GM19463 (cell line): ENCODE results near the gene GABBR1.

Experiments used
- ATAC-seq: cut with Tn5 transposase; IDR thresholded peaks from one replicate; pipeline ENCODE4 v1.9.1; 2021; ENCODE audit warnings: mild to moderate bottlenecking, moderate library complexity; ENCODE audit not compliant: unreplicated experiment

GABBR1 gene

DNA sequence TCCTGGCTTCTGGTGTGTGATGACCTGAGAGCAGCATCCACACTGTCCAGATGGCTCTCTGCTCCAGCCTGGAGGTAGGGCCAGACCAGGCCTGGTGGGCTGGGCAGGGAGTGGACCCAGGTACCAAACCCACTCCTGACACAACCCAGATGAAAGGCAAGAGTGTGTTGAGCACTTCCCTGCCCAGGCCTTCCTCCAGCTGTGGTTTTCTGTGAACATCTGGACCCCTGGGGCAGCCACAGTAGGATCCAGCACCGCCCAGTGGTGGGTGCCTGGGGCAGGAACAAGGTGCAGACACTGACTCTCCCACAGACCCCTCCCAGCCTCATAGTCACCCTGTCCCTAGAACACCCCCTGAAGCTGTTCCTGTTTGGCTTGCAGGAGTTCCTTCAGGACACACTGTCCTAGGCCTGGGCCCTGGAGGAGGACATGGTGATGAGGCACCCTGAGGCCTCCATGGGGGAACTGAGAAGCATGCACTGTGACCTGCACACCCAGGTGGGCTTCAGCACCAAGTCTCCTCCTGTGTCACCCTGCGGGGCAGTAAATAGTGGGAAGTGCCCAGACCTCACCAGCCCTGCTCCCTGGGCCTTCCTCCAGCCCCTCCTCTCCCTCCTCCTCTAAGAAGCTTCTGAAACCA lies 102.2 kb downstream of the GABBR1 start:
- no peak for ATAC-seq

- ATAC-seq: no peak
These were observed 103.0 kb downstream of the GABBR1 start for GRCh38 chr6:29529956-29530355.

GRCh38 chr6:29528988-29529560 lies 103.9 kb downstream of the GABBR1 start:
- no peak for ATAC-seq

DNA sequence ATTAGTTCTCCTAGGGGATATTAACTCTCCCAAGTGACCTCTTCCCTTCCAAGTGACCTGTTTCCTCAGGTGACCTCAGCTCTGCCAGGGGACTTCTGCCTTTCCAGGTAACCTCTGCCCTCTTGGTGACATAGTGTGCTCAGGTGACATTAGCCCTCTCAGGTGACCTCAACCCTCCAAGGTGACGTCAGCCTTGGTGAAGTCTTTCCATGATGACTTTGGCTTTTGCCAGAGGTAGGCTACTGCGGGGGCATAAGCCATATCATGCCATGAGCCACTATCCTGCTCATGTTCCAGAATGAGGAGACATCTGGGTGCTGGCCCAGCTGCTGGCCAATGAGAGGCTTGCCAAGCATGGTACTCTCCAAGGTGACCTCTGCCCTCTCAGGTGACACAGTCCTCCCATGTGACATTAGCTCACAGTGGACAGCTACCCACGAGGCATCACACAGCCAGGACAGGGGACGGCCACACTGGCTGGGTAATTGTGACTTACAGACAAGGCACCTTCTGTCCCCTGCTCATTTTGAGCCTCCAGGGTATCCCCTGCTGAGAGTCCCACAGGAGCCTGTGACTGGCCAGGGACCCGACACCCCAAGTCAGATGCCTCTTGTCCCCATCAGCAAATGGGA lies 104.6 kb downstream of the GABBR1 start:
- no peak for ATAC-seq

DNA sequence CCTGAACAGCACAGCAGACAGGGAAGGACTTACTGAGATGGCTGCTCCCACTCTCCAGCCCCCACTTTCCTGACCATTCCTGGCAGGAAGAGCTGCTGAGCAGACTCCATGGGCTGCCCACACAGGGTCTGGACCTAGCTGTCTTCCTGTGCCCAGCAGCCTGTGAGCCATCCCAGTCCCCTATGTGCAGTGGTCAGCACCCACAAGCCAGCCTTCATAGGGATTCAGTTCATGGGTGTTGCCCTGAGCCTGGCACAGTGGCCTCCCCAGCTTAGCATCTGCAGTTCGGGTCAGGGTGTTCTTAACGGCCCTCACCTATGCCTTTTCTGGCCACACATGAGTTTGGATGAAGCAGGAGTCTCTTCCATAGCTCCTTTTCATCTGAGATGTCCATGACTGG lies 105.4 kb downstream of the GABBR1 start:
- ATAC-seq: no peak

- no peak for ATAC-seq
These were observed 105.9 kb downstream of the GABBR1 start for GRCh38 chr6:29527126-29527525.

GRCh38 chr6:29525311-29525639 lies 107.7 kb downstream of the GABBR1 start:
- ATAC-seq: no peak

DNA sequence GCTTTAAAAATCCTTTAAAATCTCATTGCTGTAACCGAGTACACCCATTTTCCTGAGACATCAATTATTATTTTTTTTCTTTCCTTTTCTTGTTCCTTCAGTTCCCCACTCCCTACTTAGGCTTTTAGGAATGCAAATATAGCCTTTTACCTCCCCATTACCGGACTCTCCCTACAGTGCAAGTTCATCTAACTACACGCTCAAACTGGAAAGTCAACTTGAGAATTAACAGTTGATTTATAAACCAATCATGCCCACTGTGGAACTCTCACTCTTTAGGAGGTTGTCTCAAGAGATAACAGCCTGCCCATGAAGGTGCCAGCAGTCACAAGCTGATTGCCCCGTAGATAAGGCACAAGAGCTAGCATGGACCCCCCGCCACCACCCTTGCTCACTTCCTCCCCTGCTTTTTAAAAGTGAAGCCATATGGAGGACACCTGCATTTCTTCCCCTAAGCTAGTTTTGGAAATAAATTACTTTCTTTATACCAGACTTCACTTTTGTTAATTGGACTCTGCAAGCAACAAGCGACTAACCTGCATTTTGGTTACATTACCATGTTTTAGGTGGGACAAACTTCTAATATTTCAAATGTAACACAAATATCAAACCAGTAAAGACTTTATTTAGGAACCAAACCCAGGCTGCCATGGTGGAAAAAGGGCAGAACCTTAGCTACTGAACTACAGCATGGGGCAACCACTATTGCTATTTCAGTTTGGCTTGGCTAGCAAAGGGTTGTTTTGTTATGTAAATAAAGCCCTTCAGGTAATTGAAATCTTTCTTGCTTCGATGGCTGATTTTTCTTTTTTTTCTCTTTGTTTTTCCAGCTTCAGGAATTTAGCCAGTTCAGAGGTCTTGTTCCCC lies 108.3 kb downstream of the GABBR1 start:
- ATAC-seq: no peak

DNA sequence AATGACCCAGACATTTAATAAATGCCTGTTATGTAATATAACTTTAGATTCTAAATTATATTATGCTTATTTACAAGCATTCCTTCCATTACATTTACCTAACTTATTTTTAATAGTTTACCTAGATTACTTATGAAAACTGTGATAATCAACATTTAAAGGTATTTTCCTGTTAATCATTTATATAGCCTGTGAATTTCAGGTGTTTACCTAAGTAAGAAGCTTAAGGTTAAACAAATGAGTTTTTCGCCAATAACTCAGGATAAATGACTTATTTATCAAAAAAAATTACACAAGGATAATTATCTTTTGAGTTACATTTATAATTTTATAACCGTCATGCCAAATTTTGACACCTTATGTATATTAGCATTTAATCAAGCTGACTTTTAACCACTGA lies 108.9 kb downstream of the GABBR1 start:
- ATAC-seq: no peak

DNA sequence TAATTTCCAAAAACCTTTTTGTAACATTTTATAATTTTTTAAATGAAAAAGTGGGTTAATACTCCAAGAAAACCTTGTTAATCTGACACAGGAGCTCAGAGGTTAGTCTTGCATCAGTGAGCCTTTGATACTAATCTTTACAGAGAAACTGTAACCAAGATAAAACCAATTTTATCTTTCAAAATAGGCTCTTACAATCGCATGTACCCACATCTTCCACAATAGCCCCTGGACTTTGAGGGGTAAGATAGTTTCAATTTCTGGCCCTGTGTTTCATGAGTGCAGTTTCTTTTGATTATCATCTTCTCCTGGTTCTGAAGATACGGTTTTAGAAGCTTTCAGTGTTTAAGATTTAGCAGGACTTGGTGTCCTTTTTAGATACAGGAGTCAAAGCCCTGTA lies 110.8 kb downstream of the GABBR1 start:
- ATAC-seq: no peak

- ATAC-seq: no peak
These were observed 111.8 kb downstream of the GABBR1 start for GRCh38 chr6:29521006-29521680.

GRCh38 chr6:29520232-29520631 lies 112.8 kb downstream of the GABBR1 start:
- no peak for ATAC-seq

GRCh38 chr6:29519291-29520010 lies 113.5 kb downstream of the GABBR1 start:
- ATAC-seq: no peak

DNA sequence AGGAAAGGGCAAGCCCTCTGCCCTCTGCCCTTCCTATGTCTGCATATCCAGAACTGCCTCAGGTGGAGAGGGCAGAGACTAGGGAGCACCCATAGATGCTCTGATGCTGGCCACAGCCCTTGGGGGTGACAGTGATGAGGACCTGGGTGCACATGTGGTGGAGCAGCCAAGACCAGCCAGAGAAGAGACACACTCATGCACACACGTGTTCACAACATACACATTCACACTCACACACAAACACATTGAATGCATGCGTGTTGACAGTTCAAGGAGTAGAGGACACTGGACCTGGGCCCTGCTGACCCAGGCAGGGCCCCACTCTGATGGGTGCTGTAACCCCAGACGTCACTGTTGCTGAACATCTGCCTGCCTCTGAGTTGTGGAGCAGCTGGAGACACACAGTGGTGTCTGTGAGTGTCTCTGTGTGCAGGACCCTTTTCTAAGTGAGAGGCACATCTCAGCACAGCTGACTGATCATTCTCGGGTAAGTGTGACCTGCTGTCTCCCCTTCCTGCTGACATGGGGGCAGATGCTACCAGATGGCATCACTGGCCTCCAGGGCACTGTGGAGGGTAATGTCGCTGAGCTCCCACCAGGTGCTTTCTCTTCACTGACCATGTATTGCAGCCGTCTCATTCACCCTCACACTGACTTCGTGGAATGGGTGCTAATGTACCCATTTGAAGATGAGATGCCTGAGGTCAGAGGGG lies 115.1 kb downstream of the GABBR1 start:
- no peak for ATAC-seq

DNA sequence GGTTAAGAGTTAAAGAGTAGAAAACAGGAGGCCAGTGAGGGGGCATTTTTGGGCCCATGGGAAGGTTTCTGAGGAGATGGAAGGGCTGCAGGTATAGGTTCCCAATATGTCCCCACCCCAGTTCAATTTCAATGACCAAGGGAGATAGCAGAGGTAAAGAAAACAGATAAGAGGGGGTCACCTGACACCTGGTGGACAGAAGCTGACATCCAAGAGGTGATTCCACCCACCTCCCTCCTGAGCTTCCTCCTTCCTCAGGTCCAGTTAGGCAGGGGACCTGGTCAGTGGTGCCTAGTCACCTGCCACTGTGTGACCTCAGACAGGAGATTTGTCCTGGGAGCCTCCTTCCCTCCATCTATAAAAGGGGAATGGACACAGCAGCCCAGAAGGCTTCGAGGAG lies 115.7 kb downstream of the GABBR1 start:
- ATAC-seq: no peak

DNA sequence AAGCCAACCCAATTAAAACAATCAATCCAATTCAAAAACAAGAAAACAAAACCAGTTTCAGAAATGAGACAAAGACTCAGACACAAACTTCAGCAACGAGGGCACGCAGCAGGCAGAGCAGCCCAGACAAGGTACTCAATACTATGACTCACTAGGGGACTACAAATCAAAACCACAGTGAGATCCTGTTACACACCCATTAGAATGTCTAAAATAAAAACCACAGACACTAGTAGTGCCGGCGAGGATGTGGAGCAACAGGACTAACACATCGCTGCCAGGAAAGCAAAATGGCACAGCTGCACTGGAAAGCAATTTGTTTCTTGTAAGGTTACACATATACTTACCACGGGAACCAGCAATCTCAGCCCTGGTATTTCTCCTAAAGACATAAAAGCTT lies 116.9 kb downstream of the GABBR1 start:
- ATAC-seq: no peak

DNA sequence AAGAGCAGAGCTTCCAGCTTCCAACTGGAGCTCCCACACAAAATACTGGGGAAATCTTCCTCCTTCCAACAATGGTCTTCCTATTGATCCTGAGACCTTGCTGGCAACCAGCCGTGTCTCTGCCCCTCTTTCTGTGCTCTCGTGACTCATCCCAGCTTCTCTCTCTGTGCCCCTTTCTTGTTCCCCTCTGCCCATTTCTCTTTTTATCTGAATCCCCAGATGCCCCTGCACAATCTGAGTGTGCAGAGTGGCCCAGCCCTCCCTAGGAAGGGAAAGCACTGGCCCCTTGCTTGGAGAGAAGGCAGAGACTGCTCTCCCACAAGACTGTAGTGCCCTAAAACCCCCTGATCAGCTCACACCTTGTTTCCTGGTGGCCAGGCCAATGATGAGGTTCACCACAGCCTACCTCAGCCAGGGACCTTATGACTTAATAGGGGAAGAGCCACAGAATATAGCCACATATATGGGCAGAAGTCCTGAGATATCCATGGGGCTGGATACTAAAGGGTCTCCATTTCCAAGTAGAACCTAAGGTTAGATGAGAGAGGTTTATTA lies 122.2 kb downstream of the GABBR1 start:
- no peak for ATAC-seq

- ATAC-seq: no peak
These were observed 122.8 kb downstream of the GABBR1 start for GRCh38 chr6:29510202-29510601.
